GM13976 (cell line): ENCODE data around the gene LRRC3C.

Experiments used
- DNase-seq: peaks from one replicate; pipeline ENCODE4 v3.0.0; 2012; ENCODE audit warnings: low spot score
- CTCF ChIP-seq: IDR thresholded peaks from 2 replicates; pipeline ENCODE4 v1.5.1; 2012; ENCODE audit warnings: borderline replicate concordance, mild to moderate bottlenecking; ENCODE audit not compliant: insufficient read depth; ENCODE audit errors: extremely low read depth, missing control alignments, control extremely low read depth
- in situ Hi-C: fragments of 300-500 bp; cut with MboI; formaldehyde crosslinking; loops from one replicate; pipeline ENCODE4 v1.12.0; 2022; ENCODE audit warnings: low sequenced_read_pairs, mixed read lengths, inconsistent platforms; ENCODE audit not compliant: unreplicated experiment

Gene LRRC3C

GRCh38 chr17:39929646-39930407 lies 2.3 kb downstream of the LRRC3C start:
- TF ChIP-seq CTCF = no peak
- in situ Hi-C loops = no loop called here
- no peak for DNase-seq

- in situ Hi-C loops = no loop called here
- no peak for DNase-seq
- no peak for TF ChIP-seq CTCF
These were observed 6.4 kb downstream of the LRRC3C start for GRCh38 chr17:39933912-39934311.

- DNase-seq = no peak
- in situ Hi-C loops = no loop called here
- TF ChIP-seq CTCF = no peak
These were observed 6.8 kb downstream of the LRRC3C start for GRCh38 chr17:39934324-39934723.

GRCh38 chr17:39935909-39936308 lies 8.4 kb downstream of the LRRC3C start:
- in situ Hi-C loops = no loop called here
- no peak for TF ChIP-seq CTCF
- no peak for DNase-seq

- in situ Hi-C loops = no loop called here
- no peak for TF ChIP-seq CTCF
- no peak for DNase-seq
These were observed 9.9 kb downstream of the LRRC3C start for GRCh38 chr17:39937447-39937846.

- DNase-seq = peak; percentile 51
- no peak for TF ChIP-seq CTCF
- in situ Hi-C loops = no loop called here
These were observed 10.8 kb downstream of the LRRC3C start for GRCh38 chr17:39938140-39938869.
